PFSK-1 (cell line): ENCODE results near the gene ATP5PB.

Source experiments
- FOXP2 ChIP-seq: optimal IDR thresholded peaks from 2 replicates; pipeline ENCODE3; 2011; ENCODE audit warnings: borderline replicate concordance, control low read depth, inconsistent platforms; ENCODE audit not compliant: insufficient read depth; ENCODE audit errors: extremely low read length, extremely low read depth
- POLR2AphosphoS5 ChIP-seq: IDR thresholded peaks from 2 replicates; pipeline ENCODE4 v1.6.1; 2012; ENCODE audit warnings: low read depth, mild to moderate bottlenecking, control low read depth, low read length, moderate library complexity
- SIN3A ChIP-seq: IDR thresholded peaks from 2 replicates; pipeline ENCODE4 v1.6.1; 2012; ENCODE audit warnings: mild to moderate bottlenecking, low read length, moderate library complexity, borderline replicate concordance; ENCODE audit not compliant: insufficient read depth
- TAF1 ChIP-seq: IDR thresholded peaks from 2 replicates; pipeline ENCODE4 v1.6.1; 2012; ENCODE audit warnings: low read length, control low read depth, borderline replicate concordance; ENCODE audit not compliant: insufficient read depth
- TF ChIP-seq, protein P1 (sequence below), 2 experiments: IDR thresholded peaks; 2 replicates each; pipeline versions ENCODE4 v1.6.1 to v1.8.0; 2011 to 2012; ENCODE audit warnings: low read depth in 2 of 2, low read length in 2 of 2, control low read depth in 1 of 2, inconsistent platforms in 1 of 2, mild to moderate bottlenecking in 1 of 2, moderate library complexity in 1 of 2; ENCODE audit not compliant: insufficient read depth in 1 of 2

The ATP5PB gene

DNA sequence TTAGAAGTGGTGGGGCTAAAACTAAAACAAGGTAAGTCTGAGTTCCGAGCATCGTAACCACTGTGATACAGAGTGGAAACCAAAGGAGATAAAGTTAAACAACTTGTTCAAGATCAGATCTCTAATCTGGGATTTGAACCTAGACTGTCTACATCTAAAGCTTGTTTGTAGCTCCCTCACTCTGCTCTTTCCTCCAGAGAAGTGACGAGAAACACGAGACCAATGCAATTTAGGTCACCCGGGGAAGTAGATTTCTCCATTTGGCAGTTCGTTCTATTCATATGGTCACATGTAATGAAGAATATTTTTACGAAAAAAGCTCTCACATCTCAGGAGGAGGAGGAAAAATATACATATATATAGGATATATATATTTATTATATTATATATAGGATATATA is 52.4 kb downstream of the ATP5PB start:
- TF ChIP-seq, protein P1, sequence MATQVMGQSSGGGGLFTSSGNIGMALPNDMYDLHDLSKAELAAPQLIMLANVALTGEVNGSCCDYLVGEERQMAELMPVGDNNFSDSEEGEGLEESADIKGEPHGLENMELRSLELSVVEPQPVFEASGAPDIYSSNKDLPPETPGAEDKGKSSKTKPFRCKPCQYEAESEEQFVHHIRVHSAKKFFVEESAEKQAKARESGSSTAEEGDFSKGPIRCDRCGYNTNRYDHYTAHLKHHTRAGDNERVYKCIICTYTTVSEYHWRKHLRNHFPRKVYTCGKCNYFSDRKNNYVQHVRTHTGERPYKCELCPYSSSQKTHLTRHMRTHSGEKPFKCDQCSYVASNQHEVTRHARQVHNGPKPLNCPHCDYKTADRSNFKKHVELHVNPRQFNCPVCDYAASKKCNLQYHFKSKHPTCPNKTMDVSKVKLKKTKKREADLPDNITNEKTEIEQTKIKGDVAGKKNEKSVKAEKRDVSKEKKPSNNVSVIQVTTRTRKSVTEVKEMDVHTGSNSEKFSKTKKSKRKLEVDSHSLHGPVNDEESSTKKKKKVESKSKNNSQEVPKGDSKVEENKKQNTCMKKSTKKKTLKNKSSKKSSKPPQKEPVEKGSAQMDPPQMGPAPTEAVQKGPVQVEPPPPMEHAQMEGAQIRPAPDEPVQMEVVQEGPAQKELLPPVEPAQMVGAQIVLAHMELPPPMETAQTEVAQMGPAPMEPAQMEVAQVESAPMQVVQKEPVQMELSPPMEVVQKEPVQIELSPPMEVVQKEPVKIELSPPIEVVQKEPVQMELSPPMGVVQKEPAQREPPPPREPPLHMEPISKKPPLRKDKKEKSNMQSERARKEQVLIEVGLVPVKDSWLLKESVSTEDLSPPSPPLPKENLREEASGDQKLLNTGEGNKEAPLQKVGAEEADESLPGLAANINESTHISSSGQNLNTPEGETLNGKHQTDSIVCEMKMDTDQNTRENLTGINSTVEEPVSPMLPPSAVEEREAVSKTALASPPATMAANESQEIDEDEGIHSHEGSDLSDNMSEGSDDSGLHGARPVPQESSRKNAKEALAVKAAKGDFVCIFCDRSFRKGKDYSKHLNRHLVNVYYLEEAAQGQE (IDR thresholded peaks at IDR 0.05; ENCODE audit: insufficient read depth in 1 of 2, low read depth in 2 of 2, low read length in 2 of 2), result no peak
- TF ChIP-seq TAF1 (no peak), POLR2AphosphoS5 (no peak), FOXP2 (no peak), SIN3A (no peak)

DNA sequence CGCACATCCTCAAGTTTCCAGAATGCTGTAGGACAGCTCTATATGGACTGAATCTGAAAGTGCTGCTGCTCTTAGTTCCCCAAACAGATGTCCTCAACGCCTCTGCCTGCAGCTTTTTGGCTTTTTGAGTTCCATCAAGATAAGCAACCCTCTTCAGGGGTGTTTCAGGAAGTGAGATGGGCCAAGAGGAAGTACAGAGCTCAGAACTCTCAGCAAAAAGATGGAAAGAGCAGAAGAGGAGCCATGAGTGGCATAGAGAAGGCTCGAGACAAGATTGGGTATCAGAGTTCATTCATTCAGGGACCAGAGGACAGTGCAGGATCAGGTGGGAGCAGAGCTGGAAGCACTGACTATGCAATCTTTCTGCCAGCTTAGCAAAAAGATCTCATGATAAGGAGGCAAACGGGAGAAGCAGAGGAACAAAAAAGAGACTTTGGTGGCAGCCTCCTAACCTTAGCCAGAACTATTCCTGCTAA is 54.4 kb downstream of the ATP5PB start, which contains the start of the genes ADORA3 and TMIGD3:
TSS of gene ADORA3 (minus strand) at position 49 of the 476 bp plus-strand sequence. CDS start 279 bp downstream, outside the sequence.
TSS of gene TMIGD3 (minus strand) at position 49 of the 476 bp plus-strand sequence. CDS start 279 bp downstream, outside the sequence.
- no peak for TF ChIP-seq POLR2AphosphoS5
- no peak for TF ChIP-seq SIN3A
- TF ChIP-seq, protein P1 (IDR thresholded peaks at IDR 0.05; ENCODE audit: insufficient read depth in 1 of 2, low read depth in 2 of 2, low read length in 2 of 2), result no peak
- no peak for TF ChIP-seq TAF1
- TF ChIP-seq FOXP2, result no peak

DNA sequence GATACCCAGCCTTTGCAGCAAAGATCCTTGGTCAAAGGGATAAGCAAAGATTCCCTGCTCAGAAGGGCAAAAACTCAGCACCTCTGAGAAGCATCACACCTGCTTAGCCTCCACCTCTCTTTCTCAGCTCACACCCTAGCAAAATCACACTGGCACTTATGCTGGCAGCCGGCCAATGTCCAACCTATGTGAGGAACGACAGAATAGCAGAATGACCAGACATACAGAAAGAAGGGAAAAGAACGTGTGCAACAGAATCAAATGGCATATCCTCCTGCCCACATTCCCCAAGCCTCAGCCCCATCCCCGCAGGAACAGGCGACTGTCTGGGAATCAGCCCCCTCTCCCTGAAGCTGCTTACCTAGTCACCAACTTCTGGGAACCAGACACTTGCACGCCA is 54.8 kb downstream of the ATP5PB start:
- TF ChIP-seq, protein P1 (IDR thresholded peaks at IDR 0.05; ENCODE audit: insufficient read depth in 1 of 2, low read depth in 2 of 2, low read length in 2 of 2), result no peak
- TF ChIP-seq FOXP2 (no peak), SIN3A (no peak), TAF1 (no peak), POLR2AphosphoS5 (no peak)

DNA sequence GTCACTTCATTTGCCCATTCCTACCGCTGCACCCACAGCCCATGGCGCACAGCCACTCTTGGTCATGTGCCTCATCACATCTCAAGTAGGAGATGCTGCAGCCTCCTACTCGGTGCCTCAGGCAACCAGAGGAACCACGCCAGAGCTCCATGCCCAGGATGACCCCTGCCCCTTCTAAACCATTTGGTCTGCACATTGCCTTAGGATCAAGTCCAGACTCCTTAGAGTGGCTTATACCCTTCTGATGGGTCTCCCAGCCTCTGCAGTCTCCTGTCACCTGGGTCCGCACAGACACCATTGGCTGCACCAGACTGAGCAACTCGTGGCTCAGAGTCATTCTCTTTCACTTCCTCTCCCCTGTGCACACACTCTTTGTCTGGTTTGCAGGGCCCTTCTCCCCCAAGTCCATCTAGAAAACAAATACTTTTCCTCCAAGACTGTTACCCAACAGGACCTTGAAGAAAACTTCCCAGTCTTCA is 56.4 kb downstream of the ATP5PB start:
- no peak for TF ChIP-seq FOXP2
- no peak for TF ChIP-seq POLR2AphosphoS5
- TF ChIP-seq SIN3A, result no peak
- TF ChIP-seq, protein P1 (IDR thresholded peaks at IDR 0.05; ENCODE audit: insufficient read depth in 1 of 2, low read depth in 2 of 2, low read length in 2 of 2), result no peak
- no peak for TF ChIP-seq TAF1
